Body of pancreas (tissue), 4 donors: ENCODE results near the gene PLCH1.

Source experiments
- POLR2A ChIP-seq, 3 donors: fragments of 450-650 bp; IDR thresholded peaks; one replicate each; pipeline ENCODE4 v1.6.1; 2016; ENCODE audit warnings: antibody characterized with exemption in 3 of 3, mild to moderate bottlenecking in 2 of 3
- TF ChIP-seq, protein P1 (sequence below), 7 experiments: fragments of 450-650 bp in 4 of 7; fragments of 200-600 bp in 3 of 7; sonication (generic) in 3 of 7; IDR thresholded peaks; one replicate each; pipeline ENCODE4 v1.5.1; 2016 to 2019; ENCODE audit warnings: antibody characterized with exemption in 7 of 7

- TF ChIP-seq, protein P1, sequence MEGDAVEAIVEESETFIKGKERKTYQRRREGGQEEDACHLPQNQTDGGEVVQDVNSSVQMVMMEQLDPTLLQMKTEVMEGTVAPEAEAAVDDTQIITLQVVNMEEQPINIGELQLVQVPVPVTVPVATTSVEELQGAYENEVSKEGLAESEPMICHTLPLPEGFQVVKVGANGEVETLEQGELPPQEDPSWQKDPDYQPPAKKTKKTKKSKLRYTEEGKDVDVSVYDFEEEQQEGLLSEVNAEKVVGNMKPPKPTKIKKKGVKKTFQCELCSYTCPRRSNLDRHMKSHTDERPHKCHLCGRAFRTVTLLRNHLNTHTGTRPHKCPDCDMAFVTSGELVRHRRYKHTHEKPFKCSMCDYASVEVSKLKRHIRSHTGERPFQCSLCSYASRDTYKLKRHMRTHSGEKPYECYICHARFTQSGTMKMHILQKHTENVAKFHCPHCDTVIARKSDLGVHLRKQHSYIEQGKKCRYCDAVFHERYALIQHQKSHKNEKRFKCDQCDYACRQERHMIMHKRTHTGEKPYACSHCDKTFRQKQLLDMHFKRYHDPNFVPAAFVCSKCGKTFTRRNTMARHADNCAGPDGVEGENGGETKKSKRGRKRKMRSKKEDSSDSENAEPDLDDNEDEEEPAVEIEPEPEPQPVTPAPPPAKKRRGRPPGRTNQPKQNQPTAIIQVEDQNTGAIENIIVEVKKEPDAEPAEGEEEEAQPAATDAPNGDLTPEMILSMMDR (IDR thresholded peaks at IDR 0.05): no peak
- no peak for TF ChIP-seq POLR2A (IDR thresholded peaks at IDR 0.05)
Observed at GRCh38 chr3:155327871-155328270, 417.0 kb downstream of the PLCH1 start.
